HS-5 (cell line): Measurements from ENCODE around the gene IFIT5.
"Not testable (repeated sequence)": the region's sequence is repeated elsewhere in the genome, so short reads cannot be mapped to it uniquely, and the experiment has no call there.

ENCODE experiments used
- DNase-seq: peaks from one replicate; pipeline ENCODE4 v3.0.0-alpha.2; 2012; ENCODE audit warnings: low read depth

The IFIT5 gene

DNA sequence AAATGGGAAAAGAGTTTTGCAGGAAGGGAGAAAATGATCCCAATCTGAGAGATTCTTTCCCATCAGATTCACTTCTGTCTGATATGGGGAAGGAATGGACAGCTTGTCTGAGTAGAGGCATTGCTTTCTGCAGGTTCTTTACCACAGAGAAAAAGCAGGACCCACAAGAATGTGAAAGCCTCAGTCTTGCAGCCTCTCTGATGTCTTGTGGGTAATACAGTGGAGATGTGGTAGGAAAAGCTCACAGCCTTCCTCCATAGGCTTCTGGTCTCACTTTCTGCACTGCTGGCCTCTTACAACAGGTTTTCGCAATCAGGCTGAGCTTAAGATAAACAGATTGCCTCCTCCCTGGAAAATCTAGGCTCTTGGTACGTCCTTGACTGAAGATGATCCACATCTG lies 21.4 kb upstream of the IFIT5 start:
- no peak for DNase-seq

DNA sequence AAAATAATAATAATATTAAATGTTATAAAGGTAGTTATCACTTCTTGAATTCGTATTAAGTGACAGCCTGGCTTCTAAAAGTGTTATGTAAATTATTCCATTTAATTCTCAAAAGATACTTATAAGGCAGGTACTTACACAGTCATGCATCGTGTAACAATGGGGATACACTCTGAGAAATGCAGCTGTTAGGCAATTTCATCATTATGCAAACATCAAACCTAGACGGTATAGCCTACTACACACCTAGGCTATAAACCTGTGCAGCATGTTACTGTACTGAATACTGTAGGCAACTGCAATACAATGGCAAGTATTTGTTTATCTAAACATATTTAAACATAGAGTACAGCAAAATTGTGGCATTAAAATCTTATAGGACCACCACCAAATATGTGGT lies 20.5 kb upstream of the IFIT5 start:
- no peak for DNase-seq

DNA sequence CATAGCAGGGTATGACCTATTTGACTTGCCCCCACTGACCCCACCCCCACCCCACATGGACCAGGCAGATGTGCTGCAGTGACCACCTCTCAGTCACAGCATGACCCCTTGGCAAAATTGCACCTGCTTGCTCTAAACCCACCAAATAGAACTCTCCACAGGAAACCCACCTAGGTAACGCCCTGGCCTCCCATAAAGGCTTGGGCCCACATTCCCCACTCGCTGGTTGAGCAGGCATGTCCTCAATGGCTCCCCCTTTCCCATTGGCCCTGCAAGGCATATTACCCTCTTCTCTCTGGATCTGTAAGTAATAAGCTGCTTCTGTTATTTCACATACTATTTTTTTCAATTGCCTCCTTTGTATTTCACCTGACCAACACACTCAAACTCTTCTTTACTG lies 19.2 kb upstream of the IFIT5 start:
- DNase-seq, result no peak

DNA sequence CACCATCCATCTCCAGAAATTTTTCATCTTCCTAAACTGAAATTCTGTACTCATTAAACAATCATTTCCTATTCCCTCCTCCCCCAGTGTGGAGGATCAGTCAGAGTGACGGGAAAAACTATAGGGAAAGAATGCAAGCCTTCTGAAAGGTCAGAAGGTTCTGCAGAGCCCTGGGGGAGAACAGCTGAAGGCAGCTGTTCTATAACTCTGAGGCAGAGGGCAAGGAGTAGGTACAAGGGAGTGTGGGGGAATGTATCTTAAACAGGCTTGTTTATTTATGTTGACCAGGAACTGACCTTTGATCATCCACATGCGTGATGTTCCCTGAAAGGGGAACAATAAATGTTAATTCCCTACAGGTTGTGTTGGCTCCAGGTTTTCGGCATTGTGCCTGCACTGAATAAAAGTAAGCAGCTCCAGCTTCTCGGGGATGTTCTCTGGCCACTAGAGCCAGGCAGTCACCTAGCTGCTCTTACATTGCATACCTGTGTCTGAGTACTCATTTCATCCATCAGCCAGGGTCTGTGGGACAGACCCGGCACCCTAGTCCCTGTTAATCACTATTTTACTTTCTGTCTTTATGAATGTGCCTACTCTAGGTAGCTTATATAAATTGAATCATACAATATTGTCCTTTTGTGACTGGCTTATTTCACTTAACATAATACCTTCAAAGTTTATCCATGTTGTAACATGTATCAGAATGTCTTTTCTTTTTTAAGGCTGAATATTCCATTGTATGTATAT lies 16.2 kb upstream of the IFIT5 start:
- peak; percentile 31 for DNase-seq

DNA sequence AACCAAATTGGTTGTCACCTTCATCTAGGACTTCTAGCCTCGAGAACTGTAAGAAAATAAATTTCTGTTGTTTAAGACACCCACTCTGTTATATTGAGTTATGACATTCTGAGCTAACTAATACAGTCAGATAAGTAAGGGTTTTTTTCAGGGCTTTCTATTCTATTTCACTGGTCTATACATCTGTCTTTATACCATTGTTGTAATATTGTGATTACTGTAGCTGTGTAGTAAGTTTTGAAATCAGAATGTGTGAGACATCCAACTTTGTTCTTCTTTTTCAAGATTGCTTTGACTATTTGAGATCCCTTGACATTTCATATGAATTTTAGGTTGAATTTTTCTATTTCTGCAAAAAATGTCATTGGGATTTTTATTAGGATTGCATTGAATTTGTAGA lies 14.4 kb upstream of the IFIT5 start:
- DNase-seq, result no peak

DNA sequence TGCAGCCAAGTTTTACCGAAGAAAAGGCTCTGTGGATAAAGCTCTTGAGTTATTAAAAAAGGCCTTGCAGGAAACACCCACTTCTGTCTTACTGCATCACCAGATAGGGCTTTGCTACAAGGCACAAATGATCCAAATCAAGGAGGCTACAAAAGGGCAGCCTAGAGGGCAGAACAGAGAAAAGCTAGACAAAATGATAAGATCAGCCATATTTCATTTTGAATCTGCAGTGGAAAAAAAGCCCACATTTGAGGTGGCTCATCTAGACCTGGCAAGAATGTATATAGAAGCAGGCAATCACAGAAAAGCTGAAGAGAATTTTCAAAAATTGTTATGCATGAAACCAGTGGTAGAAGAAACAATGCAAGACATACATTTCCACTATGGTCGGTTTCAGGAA lies 11.3 kb upstream of the IFIT5 start:
- DNase-seq, result no peak

DNA sequence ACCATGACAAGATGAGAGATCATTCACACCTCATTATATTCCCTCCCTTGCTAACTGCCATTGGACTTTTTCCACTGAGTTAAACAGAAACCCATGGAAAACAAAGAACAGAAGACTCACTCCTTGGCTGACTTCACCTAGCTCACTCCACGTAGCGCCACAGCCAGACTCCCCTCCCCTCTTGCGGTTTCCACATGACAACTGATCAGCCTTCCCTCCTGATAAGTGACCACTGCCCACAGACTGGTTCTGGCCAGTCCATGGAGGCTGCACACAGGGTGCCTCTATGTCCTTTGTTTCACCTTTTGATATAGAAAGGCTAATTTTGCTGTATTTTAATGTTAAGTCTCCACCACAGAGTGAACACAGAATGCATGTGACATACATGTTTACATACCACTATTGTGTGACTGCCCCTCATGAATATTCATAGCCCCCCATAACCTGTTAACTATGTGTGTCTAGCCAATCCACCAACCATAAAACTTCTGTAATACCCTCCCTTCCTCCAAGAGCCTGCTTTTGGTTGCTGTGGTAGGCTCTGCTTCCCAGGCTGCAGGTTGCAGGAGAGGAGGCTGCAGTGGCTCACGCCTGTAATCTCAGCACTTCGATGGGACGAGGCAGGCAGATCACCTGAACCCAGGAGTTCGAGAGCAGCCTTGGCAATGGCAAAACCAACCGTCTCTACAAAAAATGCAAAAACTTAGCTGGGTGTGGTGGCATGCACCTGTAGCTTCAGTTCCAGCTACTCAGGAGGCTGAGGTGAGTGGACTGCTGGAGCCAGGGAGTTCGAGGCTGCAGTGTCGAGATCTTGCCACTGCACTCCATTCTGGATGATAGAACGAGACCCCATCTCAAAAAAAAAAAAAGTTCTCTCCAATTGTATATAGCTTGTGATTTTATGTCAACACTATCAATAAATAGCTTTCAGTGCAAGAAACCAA lies 10.0 kb upstream of the IFIT5 start:
- DNase-seq, result no peak

DNA sequence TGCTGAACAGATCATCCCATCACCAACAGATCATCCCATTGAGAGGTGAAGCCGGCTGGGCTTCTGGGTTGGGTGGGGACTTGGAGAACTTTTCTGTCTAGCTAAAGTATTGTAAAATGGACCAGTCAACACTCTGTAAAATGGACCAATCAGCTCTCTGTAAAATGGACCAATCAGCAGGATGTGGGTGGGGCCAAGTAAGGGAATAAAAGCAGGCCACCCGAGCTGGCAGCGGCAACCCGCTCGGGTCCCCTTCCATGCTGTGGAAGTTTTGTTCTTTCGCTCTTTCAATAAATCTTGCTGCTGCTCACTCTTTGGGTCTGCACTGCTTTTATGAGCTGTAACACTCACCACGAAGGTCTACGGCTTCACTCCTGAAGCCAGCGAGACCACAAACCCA lies 8.2 kb upstream of the IFIT5 start:
- DNase-seq, result not testable (repeated sequence)

DNA sequence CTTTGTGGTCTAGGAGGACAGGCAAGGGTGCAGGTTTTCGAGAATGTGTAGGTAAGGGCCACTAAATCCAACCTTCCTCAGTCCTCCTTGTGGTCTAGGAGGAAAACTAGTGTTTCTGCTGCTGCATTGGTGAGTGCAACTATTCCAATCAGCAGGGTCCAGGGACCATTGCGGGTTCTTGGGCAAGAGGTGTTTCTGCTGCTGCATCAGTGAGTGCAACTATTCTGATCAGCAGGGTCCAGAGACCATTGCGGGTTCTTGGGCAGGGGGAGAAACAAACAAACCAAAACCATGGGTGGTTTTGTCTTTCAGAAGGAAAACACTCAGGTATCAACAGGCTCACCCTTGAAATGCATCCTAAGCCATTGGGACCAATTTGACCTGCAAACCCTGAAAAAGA lies 6.6 kb upstream of the IFIT5 start:
- DNase-seq, result not testable (repeated sequence)

DNA sequence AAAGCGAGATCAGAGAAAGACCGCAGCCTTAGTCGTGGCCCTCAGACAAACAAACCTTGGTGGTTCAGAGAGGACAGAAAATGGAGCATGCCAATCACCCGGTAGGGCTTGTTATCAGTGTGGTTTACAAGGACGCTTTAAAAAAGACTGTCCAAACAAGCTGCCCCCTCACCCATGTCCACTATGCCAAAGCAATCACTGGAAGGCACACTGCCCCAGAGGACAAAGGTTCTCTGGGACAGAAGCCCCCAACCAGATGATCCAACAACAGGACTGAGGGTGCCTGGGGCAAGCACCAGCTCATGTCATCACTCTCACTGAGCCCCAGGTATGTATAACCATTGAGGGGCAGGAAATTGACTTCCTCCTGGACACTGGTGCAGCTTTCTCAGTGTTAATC lies 5.1 kb upstream of the IFIT5 start:
- DNase-seq, result not testable (repeated sequence)

DNA sequence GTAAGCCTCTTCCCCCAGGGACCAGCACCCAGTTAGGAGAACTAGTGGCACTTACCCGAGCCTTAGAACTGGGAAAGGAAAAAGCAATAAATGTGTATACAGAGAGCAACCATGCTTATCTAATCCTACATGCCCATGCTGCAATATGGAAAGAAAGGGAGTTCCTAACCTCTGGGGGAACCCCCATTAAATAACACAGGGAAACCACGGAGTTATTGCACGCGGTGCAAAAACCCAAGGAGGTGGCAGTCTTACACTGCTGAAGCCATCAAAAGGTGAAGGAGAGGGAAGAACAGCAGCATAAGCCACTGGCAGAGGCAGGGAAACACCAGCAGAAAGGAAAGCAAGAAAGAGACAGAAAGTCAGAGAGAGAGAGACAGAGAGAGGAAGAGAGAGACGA lies 3.8 kb upstream of the IFIT5 start:
- DNase-seq, result not testable (repeated sequence)

DNA sequence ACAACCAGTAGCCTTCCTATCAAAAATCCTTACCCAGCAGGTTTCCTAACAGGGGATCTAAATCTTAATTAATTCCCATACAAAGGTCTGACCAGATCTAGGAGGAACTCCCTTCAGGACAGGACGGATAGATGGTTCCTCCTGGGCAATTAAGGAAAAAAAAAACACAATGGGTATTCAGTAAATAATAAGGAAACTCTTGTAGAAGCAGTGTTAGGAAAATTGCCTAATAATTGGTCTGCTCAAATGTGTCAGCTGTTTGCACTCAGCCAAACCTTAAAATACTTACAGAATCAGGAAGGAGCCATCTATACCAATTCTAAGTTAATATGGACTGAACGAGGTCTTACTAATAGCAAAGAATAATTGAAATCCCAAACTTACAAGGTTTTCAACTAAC lies 3.2 kb upstream of the IFIT5 start:
- DNase-seq, result not testable (repeated sequence)

DNA sequence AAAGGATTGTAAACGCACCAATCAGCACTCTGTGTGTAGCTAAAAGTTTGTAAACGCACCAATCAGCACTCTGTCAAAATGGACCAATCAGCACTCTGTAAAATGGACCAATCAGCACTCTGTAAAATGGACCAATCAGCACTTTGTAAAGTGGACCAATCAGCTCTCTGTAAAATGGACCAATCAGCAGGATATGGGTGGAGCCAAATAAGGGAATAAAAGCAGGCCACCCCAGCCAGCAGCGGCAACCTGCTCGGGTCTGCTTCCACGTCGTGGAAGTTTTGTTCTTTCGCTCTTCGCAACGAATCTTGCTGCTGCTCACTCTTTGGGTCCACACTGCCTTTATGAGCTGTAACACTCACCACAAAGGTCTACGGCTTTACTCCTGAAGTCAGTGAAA lies 2.1 kb upstream of the IFIT5 start:
- DNase-seq, result not testable (repeated sequence)

DNA sequence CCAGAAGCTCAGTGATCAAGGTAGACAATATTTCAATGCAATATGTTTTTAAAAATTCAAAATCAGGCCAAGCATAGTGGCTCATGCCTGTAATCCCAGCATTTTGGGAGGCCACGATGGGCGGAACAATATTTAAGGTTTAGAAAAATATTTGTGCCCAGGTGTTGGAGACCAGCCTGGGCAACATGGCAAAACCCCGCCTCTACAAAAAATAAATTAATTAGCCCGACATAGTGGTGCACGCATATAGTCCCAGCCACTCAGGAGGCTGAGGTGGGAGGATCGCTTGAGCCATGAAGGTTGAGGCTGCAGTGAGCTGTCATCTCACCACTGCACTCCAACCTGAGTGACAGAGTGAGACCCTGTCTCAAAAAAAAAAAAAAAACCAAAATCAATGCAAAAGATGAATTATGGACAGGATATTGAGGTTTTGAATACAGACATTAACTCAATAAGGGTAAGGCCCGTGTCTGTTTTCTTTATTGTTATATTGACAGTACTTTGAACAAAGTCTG lies 913 bp upstream of the IFIT5 start:
- DNase-seq, result no peak

DNA sequence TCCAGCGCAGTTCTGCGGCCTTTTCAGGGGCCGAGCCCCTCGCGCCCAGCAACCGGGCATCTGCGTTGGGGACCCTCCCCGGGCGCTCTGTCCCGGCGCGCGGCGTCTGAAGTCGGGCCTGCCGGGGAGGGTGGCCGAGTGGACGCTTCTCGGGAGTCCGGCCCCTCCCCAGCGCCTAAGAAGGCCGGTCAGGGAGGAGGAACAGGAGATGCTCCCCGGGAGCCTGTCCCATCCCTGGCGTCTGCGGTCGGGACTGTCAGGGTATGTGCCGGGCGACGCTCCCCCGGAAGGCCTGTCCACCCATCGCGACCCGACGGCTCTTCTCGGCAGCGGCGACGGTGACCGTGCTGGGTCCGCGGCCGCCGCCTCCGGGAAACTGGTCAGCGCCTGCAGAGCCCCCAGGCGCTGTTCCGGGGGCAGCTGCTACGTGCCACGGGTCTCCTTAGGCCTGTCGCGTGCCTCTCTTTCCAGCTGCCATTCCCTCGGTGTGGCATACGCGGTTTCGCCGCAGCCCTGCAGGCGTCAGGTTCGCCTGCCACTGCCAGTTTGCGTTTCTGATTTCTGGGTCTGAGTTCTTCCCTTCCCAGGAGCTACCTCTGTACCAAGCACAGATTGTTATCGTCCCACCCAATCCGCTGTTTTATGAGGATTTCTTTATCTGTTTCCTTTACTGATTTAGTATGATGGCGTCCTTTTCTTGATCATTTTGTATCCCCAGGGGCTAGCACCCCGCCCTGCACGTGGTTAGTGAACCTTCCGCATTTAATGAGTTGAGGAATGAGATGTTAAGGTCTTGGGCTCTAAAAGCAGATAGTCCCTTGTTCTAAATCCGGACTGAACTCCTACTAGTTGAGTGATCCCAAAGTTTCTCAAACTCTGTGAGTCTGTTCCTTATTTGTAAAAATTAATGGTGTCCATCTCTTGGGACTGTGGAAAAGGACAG lies 782 bp downstream of the IFIT5 start:
- peak; percentile 43 for DNase-seq

DNA sequence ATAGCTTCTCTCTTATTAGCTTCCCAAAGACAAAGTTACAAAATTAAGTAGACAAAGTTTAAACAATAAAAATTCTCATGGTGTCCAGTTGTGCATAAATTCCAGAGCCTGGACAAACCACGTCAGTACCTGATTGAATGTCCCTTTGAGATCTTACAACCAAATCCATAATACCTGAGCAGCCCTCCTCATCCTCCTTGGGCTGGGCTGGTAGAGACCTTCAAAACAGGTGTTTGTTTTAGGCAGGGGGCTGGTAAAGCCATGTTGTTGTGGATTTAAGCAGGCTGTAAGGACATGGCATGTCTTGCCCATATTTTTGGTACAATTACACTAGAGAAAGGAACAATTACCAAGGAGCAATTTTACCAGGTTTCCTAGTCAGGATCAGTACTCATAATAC lies 2.1 kb downstream of the IFIT5 start:
- no peak for DNase-seq

DNA sequence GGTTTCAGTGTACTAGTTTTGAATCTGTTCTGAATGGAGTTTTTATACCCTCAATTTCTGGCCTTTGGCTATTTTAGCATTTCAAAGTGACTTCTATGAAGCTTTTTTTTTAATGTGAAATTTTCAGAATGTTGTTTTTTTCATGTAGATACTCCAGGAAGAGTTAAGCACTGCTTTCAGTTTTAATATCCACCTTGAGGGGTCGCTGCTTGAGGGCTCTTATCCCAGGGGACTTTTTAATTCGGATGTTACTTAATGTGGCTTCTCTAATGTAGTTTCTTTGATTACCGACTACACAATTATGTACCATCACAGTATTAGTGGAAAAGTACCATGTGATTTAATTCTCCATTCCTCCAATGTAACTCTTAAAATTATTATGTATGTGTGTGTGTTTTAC lies 5.2 kb downstream of the IFIT5 start:
- no peak for DNase-seq

DNA sequence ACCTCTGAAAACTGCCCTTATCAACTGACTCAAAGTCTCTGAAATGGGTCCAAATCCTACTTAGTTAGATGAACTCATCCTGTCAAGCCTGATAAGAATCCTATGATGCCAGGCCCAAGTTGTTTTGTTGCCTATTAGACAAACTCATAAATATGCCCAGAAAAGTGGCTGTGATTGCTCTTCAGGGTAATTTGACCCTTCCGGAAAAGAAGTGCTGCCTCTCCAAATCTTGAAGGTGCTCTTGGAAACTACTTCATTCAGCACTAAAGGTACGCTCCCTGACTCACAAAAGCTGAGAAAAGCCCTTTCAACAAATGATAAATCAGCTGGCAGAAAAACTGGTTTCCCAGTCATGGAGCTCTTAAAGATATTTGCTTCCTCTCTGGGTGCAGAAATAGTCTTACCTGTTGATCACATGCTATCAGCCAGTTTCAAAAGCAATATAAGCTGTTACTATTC lies 6.7 kb downstream of the IFIT5 start:
- DNase-seq, result no peak

DNA sequence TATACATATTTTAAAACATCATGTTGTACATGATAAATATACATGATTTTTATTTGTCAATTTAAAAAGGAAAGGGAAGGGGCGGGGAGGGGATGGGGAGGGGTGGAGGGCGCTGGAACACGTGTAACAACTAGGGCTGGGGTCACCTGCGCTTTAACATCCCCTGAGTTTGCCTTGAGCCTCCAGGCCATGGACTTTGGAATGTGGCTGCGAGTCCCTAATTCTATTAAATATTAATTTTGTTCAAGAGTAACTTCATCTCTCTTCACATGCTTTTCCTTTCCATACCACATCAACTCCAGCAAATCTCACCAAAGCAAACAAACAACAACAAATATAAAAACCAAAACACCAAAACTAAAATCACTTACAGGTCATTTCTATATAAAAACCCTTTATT lies 10.6 kb downstream of the IFIT5 start:
- no peak for DNase-seq

DNA sequence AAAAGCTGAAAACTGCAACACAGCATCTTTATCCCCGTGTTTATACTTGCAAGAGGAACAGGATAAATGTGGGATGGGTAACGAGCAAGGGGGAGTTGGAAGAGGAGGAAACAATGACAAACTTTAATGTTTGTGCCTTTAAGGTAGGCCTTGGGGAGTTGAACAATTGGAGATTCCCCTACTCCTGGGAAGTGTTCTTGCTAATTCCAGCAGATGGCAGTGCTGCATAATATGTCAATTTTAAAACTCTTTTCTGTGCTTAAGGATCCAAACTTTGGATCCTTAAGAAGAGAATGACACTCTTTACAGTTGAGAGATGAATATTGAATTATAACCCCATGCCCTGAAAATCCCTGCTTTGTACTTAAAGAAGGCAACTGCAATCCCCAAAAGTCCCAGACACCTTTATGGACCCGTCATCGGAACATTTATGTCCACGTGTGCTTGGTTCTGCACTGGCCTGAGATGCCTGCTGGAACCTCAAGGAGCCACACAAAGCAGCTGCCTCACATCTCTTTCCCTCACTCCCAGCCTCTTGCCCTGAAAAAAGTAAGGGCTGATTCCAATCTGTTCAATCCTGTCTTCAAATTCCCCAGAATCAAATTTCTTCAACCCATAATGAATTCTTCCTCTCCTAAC lies 12.0 kb downstream of the IFIT5 start:
- peak; percentile 40 for DNase-seq

DNA sequence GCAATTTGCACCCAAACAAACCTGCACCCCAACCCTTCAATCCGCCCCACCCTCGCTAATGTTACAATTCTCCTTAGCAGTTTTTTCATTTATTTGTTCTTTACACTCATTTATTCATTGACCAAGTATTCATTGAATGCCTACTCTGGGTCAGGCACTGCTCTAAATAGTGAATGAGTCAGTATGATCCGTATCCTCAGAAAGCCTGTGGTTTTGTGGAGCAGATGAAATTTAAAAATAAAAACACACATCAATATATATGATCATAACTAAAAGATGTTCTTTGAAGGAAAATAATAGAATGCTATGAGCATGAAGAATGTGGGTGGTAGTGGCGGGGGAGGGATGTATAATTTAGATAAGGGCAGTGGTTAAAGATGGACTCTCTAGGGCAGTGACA lies 13.3 kb downstream of the IFIT5 start:
- DNase-seq, result peak; percentile 80
